COLO668 (cell line): ENCODE results near the gene CATSPERZ.
"Not testable (repeated sequence)": the region's sequence is repeated elsewhere in the genome, so short reads cannot be mapped to it uniquely, and the experiment has no call there.

Experiments used
- DNase-seq: peaks from one replicate; lab custom pipeline; 2025; ENCODE audit not compliant: unreplicated experiment; lab: John Stamatoyannopoulos, UW

Gene CATSPERZ

GRCh38 chr11:64303109-64304031, 3.2 kb downstream of the CATSPERZ start:
- no peak for DNase-seq

DNA sequence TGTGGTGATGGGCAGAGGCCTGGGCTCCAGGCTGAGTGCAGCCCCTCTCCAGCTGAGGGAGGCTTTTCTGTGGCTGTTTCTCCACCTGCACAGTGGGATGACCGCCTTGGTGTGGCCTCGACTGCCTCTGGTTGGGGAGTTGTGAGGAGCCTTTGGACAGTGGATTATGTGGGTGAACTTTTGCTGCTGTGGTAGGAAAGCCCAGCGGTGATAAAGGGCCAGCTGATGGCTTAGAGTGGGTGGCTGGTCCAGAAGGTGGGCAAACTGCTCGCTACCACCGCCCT, 3.8 kb downstream of the CATSPERZ start:
- no peak for DNase-seq

DNA sequence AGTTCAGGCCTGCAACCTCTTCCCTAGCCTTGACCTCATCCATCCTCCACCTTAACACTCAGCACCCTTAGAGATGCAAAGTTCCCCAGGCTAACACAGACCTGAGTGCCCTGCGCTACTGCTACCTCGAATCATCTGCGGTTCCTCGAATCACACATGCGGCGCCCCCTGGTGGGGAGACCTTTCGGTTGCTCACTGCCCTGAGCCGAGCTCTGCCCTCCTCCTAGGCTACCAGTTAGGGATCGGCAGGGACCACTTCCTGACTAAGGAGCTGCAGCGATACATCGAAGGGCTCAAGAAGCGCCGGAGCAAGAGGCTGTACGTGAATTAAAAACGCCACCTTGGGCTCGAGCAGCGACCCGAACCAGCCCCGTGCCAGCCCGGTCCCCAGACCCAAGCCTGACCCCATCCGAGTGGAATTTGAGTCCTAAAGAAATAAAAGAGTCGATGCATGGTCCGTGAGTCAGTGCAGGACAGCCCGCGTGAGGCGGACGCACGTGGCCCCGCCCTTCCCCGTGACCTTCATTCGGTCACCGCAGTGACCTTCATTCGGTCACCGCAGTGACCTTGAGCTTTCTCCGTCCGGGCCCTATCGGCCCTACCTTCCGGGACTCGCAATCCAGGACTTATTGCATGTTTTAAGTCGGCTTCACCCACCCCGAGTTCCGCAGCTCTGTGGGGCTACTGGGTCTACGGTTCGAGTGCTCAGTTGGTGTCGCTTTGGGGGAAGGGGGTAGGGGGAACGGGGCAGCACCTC, 4.3 kb downstream of the CATSPERZ start:
- DNase-seq, result peak; percentile 93

DNA sequence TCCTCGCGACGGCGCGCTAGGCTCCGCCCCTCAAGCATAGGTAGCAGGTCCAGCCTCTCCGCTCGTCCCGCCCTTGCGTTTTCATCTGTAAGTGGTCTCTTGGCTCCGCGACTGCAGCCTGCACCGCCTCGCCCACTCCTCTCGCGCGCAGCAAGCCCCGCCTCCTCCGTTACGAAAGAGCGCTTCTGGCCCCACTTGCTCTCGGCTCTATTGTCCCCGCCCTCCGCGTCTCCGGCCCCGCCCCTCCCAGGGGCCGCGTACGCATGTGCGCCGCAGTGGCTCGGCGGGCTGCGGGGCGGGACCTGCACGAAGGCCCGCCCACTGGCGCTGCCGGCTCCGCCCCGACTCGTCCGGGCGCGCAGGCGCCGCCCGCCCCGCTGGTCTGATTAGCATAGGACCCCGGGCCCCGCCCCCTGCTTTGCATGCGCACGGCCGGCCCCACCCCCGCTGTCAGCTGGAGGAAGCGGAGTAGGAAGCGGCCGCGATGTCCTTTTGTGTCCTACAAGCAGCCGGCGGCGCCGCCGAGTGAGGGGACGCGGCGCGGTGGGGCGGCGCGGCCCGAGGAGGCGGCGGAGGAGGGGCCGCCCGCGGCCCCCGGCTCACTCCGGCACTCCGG, 5.0 kb downstream of the CATSPERZ start, which contains the start of gene ESRRA:
Gene ESRRA (plus strand): TSS at position 450 of the 616 bp plus-strand sequence. CDS start 1,656 bp downstream, outside the sequence.
- peak; percentile 100 for DNase-seq

GRCh38 chr11:64305691-64306562, 5.8 kb downstream of the CATSPERZ start:
- peak; percentile 62 for DNase-seq

DNA sequence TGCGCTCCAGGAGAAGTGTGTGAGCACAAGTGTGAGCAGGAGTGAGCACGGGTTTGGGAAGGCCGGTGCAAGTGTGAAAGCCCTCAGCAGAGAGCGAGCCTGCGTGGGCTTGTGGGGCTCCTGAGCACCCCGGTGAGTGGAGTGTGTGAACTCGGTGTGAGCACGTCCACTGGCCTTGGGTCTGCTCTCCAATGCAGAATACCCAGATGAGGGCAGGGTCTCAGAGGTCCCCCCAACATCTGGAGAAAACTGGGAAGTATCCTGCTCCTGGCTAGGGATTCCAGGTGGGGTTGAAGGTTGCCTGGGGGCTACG, 6.4 kb downstream of the CATSPERZ start:
- no peak for DNase-seq

GRCh38 chr11:64306876-64307622, 6.9 kb downstream of the CATSPERZ start:
- no peak for DNase-seq

- not testable (repeated sequence) for DNase-seq
Measured at GRCh38 chr11:64307795-64308194, 7.6 kb downstream of the CATSPERZ start.

GRCh38 chr11:64312947-64313346, 12.8 kb downstream of the CATSPERZ start:
- no peak for DNase-seq

GRCh38 chr11:64313491-64314145, 13.5 kb downstream of the CATSPERZ start:
- no peak for DNase-seq

GRCh38 chr11:64314146-64314804, 14.1 kb downstream of the CATSPERZ start:
- no peak for DNase-seq

DNA sequence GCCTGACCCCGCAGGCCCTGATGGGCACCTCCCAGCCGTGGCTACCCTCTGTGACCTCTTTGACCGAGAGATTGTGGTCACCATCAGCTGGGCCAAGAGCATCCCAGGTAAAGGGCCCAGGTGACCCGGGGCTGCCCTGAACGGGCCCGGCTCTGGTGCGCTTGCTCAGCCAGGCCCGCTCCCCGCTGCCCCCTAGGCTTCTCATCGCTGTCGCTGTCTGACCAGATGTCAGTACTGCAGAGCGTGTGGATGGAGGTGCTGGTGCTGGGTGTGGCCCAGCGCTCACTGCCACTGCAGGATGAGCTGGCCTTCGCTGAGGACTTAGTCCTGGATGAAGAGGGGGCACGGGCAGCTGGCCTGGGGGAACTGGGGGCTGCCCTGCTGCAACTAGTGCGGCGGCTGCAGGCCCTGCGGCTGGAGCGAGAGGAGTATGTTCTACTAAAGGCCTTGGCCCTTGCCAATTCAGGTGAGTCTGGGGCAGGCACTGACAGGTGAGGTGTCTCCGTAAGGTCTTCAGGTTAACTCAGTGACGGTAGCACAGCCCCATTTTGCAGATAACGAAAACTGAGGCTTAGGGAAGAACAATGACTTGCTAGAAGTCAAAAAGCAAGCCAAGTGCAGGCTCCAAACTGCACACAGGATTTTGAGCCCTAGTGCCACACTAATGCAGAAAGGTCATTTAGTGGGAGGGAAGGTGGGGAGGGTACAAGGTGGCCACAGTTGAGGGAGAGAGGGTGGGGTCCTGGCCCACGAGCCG, 14.8 kb downstream of the CATSPERZ start:
- no peak for DNase-seq

GRCh38 chr11:64315667-64316526, 15.7 kb downstream of the CATSPERZ start:
- not testable (repeated sequence) for DNase-seq

GRCh38 chr11:64316672-64317324, 16.6 kb downstream of the CATSPERZ start:
- DNase-seq, result peak; percentile 71

DNA sequence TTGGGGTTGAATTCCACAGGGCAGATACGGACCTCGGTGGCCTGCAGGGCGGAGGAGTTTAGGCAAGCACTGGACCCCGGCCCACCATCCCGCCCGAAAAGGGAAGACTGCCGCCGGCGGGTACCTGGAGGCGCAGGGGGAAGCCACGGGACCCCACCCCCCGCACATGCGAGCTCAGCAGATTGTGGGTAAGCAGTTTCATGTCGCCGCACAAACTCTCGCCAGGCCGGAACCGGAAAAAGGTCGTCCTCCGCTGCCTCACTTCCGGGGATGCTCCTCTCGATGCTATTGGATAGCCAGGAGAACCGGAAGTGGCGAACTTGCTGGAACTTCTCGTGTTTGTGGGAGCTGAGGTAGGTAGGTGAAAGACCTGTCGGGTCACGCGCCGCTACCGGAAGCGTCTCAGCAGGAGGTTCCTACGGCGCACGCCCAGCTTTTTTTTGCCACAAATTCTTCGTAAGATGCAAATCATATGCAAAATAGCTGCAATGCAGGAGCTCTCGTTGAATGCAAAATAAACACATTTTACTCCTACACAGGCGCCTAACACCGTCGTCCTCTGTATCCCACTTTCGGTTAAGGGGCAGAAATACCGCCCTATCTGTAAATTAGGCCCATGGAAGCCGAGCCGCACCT, 17.3 kb downstream of the CATSPERZ start, which contains the start of gene TRMT112:
Gene TRMT112 (minus strand): TSS at position 235 of the 636 bp plus-strand sequence. CDS start 33 bp downstream, at position 202.
- peak; percentile 96 for DNase-seq
